ENCODE measurements around the gene TMEM163.
A peak's percentile ranks its signal among the peaks of the same experiment; 100 is the strongest.

Gene TMEM163

GRCh38 chr2:134718023-134718816, 580 bp downstream of the TMEM163 start:
- Histone ChIP-seq H3K27ac (ENCODE audit: low read depth, low read length) (no peak overlapping the region), H3K79me2 (ENCODE audit: control insufficient read depth, low read length) (no peaks in the 10 kb centered on the region), H3K27me3 (ENCODE audit: control insufficient read depth, low read length) (peaks cover 53% of the 10 kb centered on the region), H3K9me2 (replicated peaks; ENCODE audit: control insufficient read depth, low read length) (no peaks in the 10 kb centered on the region), H3F3A (ENCODE audit: control insufficient read depth, insufficient read depth) (no peaks in the 10 kb centered on the region), H3K9me3 (ENCODE audit: control insufficient read depth, insufficient read depth, low read length) (no peaks in the 10 kb centered on the region), H3K36me3 (ENCODE audit: control insufficient read depth, low read length) (no peaks in the 10 kb centered on the region), H3K4me3 (ENCODE audit: low read length) (peak overlapping the region; percentile 65), H3K4me2 (ENCODE audit: low read length) (peak overlapping the region; percentile 68), H4K20me1 (ENCODE audit: control insufficient read depth, insufficient read depth, low read depth, low read length) (no peaks in the 10 kb centered on the region), H3K4me1 (ENCODE audit: control insufficient read depth, low read length) (peaks cover 13% of the 10 kb centered on the region)
- peak; percentile 97 for TF ChIP-seq EZH2phosphoT487 (IDR thresholded peaks at IDR 0.05; ENCODE audit: borderline replicate concordance, low read length)
- TF ChIP-seq CTCF (IDR thresholded peaks at IDR 0.05; ENCODE audit: low read depth, low read length, poor library complexity, severe bottlenecking): no peak

GRCh38 chr2:134717286-134718022, 1.3 kb downstream of the TMEM163 start:
- no peaks in the 10 kb centered on the region for H3K79me2 ChIP-seq (ENCODE audit: control insufficient read depth, low read length)
- H3K4me1 ChIP-seq (ENCODE audit: control insufficient read depth, low read length): peaks cover 13% of the 10 kb centered on the region
- no peak; the same call in 1 of the 2 replicates for TF ChIP-seq EZH2phosphoT487 (IDR thresholded peaks at IDR 0.05; ENCODE audit: borderline replicate concordance, low read length)
- no peak for TF ChIP-seq CTCF (IDR thresholded peaks at IDR 0.05; ENCODE audit: low read depth, low read length, poor library complexity, severe bottlenecking)
- H3K27me3 ChIP-seq (ENCODE audit: control insufficient read depth, low read length): peaks cover 61% of the 10 kb centered on the region
- H3K4me3 ChIP-seq (ENCODE audit: low read length): peak overlapping the region; percentile 65; the same call in 1 of the 2 replicates
- H3K9me2 ChIP-seq (replicated peaks; ENCODE audit: control insufficient read depth, low read length): no peaks in the 10 kb centered on the region
- H3F3A ChIP-seq (ENCODE audit: control insufficient read depth, insufficient read depth): no peaks in the 10 kb centered on the region
- H3K36me3 ChIP-seq (ENCODE audit: control insufficient read depth, low read length): no peaks in the 10 kb centered on the region
- no peaks in the 10 kb centered on the region for H3K9me3 ChIP-seq (ENCODE audit: control insufficient read depth, insufficient read depth, low read length)
- peak overlapping the region; percentile 68 for H3K4me2 ChIP-seq (ENCODE audit: low read length)
- no peak overlapping the region for H3K27ac ChIP-seq (ENCODE audit: low read depth, low read length)
- H4K20me1 ChIP-seq (ENCODE audit: control insufficient read depth, insufficient read depth, low read depth, low read length): no peaks in the 10 kb centered on the region

- TF ChIP-seq CTCF (IDR thresholded peaks at IDR 0.05; ENCODE audit: low read depth, low read length, poor library complexity, severe bottlenecking) (no peak), EZH2phosphoT487 (IDR thresholded peaks at IDR 0.05; ENCODE audit: borderline replicate concordance, low read length) (no peak)
- Histone ChIP-seq H3F3A (ENCODE audit: control insufficient read depth, insufficient read depth) (no peaks in the 10 kb centered on the region), H3K36me3 (ENCODE audit: control insufficient read depth, low read length) (no peaks in the 10 kb centered on the region), H4K20me1 (ENCODE audit: control insufficient read depth, insufficient read depth, low read depth, low read length) (no peaks in the 10 kb centered on the region), H3K9me3 (ENCODE audit: control insufficient read depth, insufficient read depth, low read length) (no peaks in the 10 kb centered on the region), H3K4me3 (ENCODE audit: low read length) (no peak overlapping the region), H3K79me2 (ENCODE audit: control insufficient read depth, low read length) (no peaks in the 10 kb centered on the region), H3K27ac (ENCODE audit: low read depth, low read length) (no peak overlapping the region), H3K9me2 (replicated peaks; ENCODE audit: control insufficient read depth, low read length) (no peaks in the 10 kb centered on the region), H3K4me1 (ENCODE audit: control insufficient read depth, low read length) (peaks cover 15% of the 10 kb centered on the region), H3K4me2 (ENCODE audit: low read length) (no peak overlapping the region), H3K27me3 (ENCODE audit: control insufficient read depth, low read length) (peaks cover 64% of the 10 kb centered on the region)
Observed at GRCh38 chr2:134716721-134717243, 2.0 kb downstream of the TMEM163 start.

All from DOHH2 (cell line).